ENCODE results near the gene TRIM54. TPM values are rescaled to one million over a fixed set of nuclear protein-coding genes. Genes with fewer than 3 reads are reported as not detected.

The TRIM54 gene
- total RNA-seq, 6 donors from 2014 or later, result 0.49 TPM; not detected in 5

DNA sequence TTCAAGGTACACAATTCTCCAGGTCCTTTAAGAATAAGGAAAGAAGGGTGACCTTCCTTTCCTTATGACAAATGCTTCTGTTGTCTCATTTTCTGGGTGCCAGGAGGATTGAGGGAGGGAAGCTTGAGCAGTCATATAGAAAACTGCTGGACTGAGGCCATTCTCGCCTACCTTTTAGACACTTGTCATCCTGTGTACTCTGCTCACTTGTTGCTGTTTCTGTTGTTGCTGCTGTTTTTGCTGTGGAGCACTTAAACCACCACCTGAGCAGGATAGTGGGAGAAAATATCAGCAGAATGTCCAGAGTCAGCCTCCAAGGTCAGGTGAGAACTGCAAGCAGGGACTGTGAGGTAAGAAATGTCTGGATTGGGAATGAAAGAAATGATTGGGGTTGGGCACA is 4.2 kb upstream of the TRIM54 start:
- Histone ChIP-seq H3K27me3 (no peaks in the 10 kb centered on the region), H3K27ac (no peak overlapping the region), H3K9me3 (no peaks in the 10 kb centered on the region), H3K4me3 (no peak overlapping the region), H3K36me3 (no peaks in the 10 kb centered on the region), H3K4me1 (peaks cover 0 to 10% (median 2%) of the 10 kb centered on the region in 4 donors)
- WGBS, 2 donors, result 75 to 76% methylated on average over 1 of the region's 1 CpG
- TF ChIP-seq EP300 (IDR thresholded peaks at IDR 0.05) (no peak), POLR2AphosphoS5 (IDR thresholded peaks at IDR 0.05) (no peak), POLR2A (IDR thresholded peaks at IDR 0.05) (no peak)
- TF ChIP-seq, protein P1, sequence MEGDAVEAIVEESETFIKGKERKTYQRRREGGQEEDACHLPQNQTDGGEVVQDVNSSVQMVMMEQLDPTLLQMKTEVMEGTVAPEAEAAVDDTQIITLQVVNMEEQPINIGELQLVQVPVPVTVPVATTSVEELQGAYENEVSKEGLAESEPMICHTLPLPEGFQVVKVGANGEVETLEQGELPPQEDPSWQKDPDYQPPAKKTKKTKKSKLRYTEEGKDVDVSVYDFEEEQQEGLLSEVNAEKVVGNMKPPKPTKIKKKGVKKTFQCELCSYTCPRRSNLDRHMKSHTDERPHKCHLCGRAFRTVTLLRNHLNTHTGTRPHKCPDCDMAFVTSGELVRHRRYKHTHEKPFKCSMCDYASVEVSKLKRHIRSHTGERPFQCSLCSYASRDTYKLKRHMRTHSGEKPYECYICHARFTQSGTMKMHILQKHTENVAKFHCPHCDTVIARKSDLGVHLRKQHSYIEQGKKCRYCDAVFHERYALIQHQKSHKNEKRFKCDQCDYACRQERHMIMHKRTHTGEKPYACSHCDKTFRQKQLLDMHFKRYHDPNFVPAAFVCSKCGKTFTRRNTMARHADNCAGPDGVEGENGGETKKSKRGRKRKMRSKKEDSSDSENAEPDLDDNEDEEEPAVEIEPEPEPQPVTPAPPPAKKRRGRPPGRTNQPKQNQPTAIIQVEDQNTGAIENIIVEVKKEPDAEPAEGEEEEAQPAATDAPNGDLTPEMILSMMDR (IDR thresholded peaks at IDR 0.05), result no peak
- ATAC-seq (ENCODE audit: low FRiP score in 2 of 2) (no peak), DNase-seq (no peak)

- ATAC-seq (ENCODE audit: low FRiP score in 2 of 2), result no peak
- Histone ChIP-seq H3K4me3 (no peak overlapping the region), H3K36me3 (no peaks in the 10 kb centered on the region), H3K9me3 (no peaks in the 10 kb centered on the region), H3K27me3 (no peaks in the 10 kb centered on the region), H3K27ac (no peak overlapping the region), H3K4me1 (peaks cover 0 to 10% (median 2%) of the 10 kb centered on the region in 4 donors)
- WGBS, 2 donors, result 61 to 67% methylated on average over 3 of the region's 3 CpGs
- TF ChIP-seq, protein P1 (IDR thresholded peaks at IDR 0.05), result no peak
- TF ChIP-seq EP300 (IDR thresholded peaks at IDR 0.05) (no peak), POLR2AphosphoS5 (IDR thresholded peaks at IDR 0.05) (no peak), POLR2A (IDR thresholded peaks at IDR 0.05) (no peak)
- DNase-seq, result no peak
Observed at GRCh38 chr2:27280826-27281225, 1.4 kb upstream of the TRIM54 start.

- ATAC-seq (ENCODE audit: low FRiP score in 2 of 2), result no peak
- no peaks in the 10 kb centered on the region for H3K9me3 ChIP-seq
- H3K4me3 ChIP-seq, result no peak overlapping the region
- no peak for DNase-seq
- 68 to 76% methylated on average over 3 of the region's 3 CpGs for WGBS, 2 donors
- H3K36me3 ChIP-seq, result no peaks in the 10 kb centered on the region
- H3K4me1 ChIP-seq, result peaks cover 0 to 6% (median 0%) of the 10 kb centered on the region in 4 donors
- no peaks in the 10 kb centered on the region for H3K27me3 ChIP-seq
- TF ChIP-seq, protein P1 (IDR thresholded peaks at IDR 0.05), result no peak
- no peak for TF ChIP-seq POLR2A (IDR thresholded peaks at IDR 0.05)
- no peak overlapping the region for H3K27ac ChIP-seq
Observed at GRCh38 chr2:27281442-27281841, 787 bp upstream of the TRIM54 start.

GRCh38 chr2:27282892-27283291 is 663 bp downstream of the TRIM54 start:
- H3K4me3 ChIP-seq, result no peak overlapping the region
- no peak for TF ChIP-seq EP300 (IDR thresholded peaks at IDR 0.05)
- no peak for TF ChIP-seq POLR2AphosphoS5 (IDR thresholded peaks at IDR 0.05)
- H3K36me3 ChIP-seq, result no peaks in the 10 kb centered on the region
- no peaks in the 10 kb centered on the region for H3K9me3 ChIP-seq
- H3K27me3 ChIP-seq, result no peaks in the 10 kb centered on the region
- DNase-seq (no peak), ATAC-seq (ENCODE audit: low FRiP score in 2 of 2) (no peak)
- 39 to 53% methylated on average over 5 of the region's 5 CpGs for WGBS, 2 donors
- H3K4me1 ChIP-seq, result peaks cover 0 to 5% (median 0%) of the 10 kb centered on the region in 4 donors
- no peak overlapping the region for H3K27ac ChIP-seq

DNA sequence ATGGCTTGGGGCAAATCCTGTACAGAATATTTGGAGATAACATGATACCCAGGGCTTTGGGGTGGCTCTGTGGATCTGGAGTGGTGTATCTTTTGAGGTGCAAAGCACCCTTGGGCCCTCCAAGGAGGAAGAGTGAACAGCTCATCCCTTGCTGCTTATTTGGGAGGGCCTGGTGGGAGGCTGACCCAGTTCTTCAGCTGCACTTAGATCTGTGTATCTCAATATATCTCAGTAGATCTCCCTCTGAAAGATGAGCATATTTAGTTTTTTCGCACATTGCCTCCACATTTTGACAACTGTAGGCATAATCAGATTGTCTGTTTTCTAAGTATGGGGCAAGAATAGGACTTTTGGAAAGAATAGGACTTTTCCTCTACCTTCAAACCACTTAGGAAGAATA is 2.8 kb downstream of the TRIM54 start:
- 86 to 93% methylated on average over 1 of the region's 1 CpG for WGBS, 2 donors
- no peak for ATAC-seq (ENCODE audit: low FRiP score in 2 of 2)

More for the DNA sequence above, 2.8 kb downstream of the TRIM54 start:
- no peak for DNase-seq
- Histone ChIP-seq H3K4me1 (peaks cover 0 to 2% (median 0%) of the 10 kb centered on the region in 4 donors), H3K9me3 (no peaks in the 10 kb centered on the region), H3K4me3 (no peak overlapping the region), H3K27ac (no peak overlapping the region), H3K27me3 (no peaks in the 10 kb centered on the region), H3K36me3 (no peaks in the 10 kb centered on the region)
- TF ChIP-seq, protein P1 (IDR thresholded peaks at IDR 0.05), result no peak
- TF ChIP-seq POLR2A (IDR thresholded peaks at IDR 0.05) (no peak), EP300 (IDR thresholded peaks at IDR 0.05) (no peak), POLR2AphosphoS5 (IDR thresholded peaks at IDR 0.05) (no peak)

All from upper lobe of left lung (tissue), 6 donors.